Mucosa of descending colon (tissue), 3 donors: Measurements from ENCODE around the gene TFAP2A. TPM values are rescaled to one million over a fixed set of nuclear protein-coding genes. Genes with fewer than 3 reads are reported as not detected.

Source experiments
- ATAC-seq: fragments of 200-7000 bp; cut with Tn5 transposase; one replicate; pipeline ENCODE4 v1.9.1; 2020; ENCODE audit warnings: mild to moderate bottlenecking, moderate library complexity
- DNase-seq, 3 donors: peaks; one replicate each; pipeline ENCODE4 v3.0.0-alpha.2; 2020
- H3K36me3 ChIP-seq: fragments of 200-600 bp; one replicate; pipeline ENCODE4 v1.8.0; 2021; ENCODE audit warnings: low read depth, mild to moderate bottlenecking
- H3K4me1 ChIP-seq: fragments of 200-600 bp; one replicate; pipeline ENCODE4 v1.8.0; 2021; ENCODE audit warnings: low read depth, mild to moderate bottlenecking
- H3K4me3 ChIP-seq: fragments of 200-600 bp; one replicate; pipeline ENCODE4 v1.8.0; 2021; ENCODE audit warnings: mild to moderate bottlenecking
- H3K9me3 ChIP-seq: fragments of 200-600 bp; one replicate; pipeline ENCODE4 v1.8.0; 2021; ENCODE audit warnings: mild to moderate bottlenecking
- intact Hi-C, 2 donors: fragments of 100-400 bp; cut with DNase I in 1 of 2; cut with micrococcal nuclease in 1 of 2; formaldehyde crosslinking; loops; one replicate each; pipeline versions ENCODE4 v1.11.0 to v1.11.1; 2022; cut with DNase I, micrococcal nuclease
- total RNA-seq, 3 donors: library from RNA; stranded (reverse); fragmentation: NEBNext Ultra II Directional in 2 of 3; extraction: Animal tissue kit (Norgen Biotek cat#: 25700) in 2 of 3; gene quantifications; one replicate each; pipeline versions ENCODE4 v1.2.1 to v1.2.4, GENCODE V29; 2021 to 2023
- TF ChIP-seq, protein P1 (sequence below): fragments of 200-600 bp; IDR thresholded peaks from one replicate; pipeline ENCODE4 v1.8.0; 2022; ENCODE audit warnings: antibody characterized with exemption, mild to moderate bottlenecking
- donor health status: DM: no; HTN: no; CAD: no; lungs with moderate emphysema.
- donor health status: DM: no; HTN: no; CAD: no.
- donor health status: DM: no; HTN: yes; CAD: no.

Gene TFAP2A
- total RNA-seq, 3 donors from 2014 or later = 0.09 to 0.98 (median 0.53) TPM

DNA sequence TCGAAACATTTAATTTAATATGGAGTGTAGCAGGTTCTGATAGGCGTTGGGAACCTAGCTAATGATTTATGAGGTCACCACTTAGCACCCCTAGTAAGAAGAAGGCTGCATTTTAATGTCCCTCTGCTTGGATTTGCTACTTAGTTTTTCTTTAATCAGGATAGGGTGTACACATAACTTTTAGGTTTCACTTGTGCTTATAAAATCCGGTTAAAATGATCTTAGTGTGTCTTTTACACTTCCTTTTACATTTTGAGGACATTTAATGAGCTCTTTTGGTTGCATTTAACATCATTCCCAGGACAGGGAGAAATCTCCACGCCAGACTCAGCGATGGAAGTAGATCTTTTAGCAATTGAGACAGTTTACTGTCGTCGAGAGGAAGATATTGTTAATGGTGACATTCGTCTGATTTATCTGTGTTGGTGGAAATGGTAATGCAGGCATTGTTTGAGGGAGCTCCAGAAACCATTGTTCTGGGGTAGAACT, 5.6 kb downstream of the TFAP2A start:
- no peak for DNase-seq
- Histone ChIP-seq H3K4me1 (peaks cover 14% of the 10 kb centered on the region), H3K36me3 (no peaks in the 10 kb centered on the region), H3K9me3 (peaks cover 4% of the 10 kb centered on the region), H3K4me3 (no peak overlapping the region)
- intact Hi-C loops = no loop called here
- TF ChIP-seq, protein P1, sequence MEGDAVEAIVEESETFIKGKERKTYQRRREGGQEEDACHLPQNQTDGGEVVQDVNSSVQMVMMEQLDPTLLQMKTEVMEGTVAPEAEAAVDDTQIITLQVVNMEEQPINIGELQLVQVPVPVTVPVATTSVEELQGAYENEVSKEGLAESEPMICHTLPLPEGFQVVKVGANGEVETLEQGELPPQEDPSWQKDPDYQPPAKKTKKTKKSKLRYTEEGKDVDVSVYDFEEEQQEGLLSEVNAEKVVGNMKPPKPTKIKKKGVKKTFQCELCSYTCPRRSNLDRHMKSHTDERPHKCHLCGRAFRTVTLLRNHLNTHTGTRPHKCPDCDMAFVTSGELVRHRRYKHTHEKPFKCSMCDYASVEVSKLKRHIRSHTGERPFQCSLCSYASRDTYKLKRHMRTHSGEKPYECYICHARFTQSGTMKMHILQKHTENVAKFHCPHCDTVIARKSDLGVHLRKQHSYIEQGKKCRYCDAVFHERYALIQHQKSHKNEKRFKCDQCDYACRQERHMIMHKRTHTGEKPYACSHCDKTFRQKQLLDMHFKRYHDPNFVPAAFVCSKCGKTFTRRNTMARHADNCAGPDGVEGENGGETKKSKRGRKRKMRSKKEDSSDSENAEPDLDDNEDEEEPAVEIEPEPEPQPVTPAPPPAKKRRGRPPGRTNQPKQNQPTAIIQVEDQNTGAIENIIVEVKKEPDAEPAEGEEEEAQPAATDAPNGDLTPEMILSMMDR = no peak
- ATAC-seq = no peak

DNA sequence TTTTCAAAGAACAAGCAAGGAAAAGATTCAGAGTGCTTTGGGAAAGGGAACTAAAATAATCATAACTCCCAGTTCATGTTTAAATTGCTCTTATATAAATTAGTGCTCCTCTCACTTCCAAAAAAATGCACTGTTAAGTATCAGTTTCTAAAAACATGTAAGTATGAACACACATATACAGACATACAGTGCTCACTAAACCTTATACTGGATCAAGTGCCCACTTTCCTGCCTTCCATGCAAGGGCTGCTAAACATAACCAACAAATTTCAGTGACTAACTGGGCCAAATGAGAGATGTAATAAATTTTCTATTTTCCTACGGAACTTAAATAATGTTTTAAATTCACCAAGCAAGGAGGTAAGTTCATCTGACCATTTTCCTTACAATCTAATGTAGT, 6.4 kb downstream of the TFAP2A start:
- peaks cover 9% of the 10 kb centered on the region for H3K4me1 ChIP-seq
- peaks cover 4% of the 10 kb centered on the region for H3K9me3 ChIP-seq
- intact Hi-C loops = no loop called here
- TF ChIP-seq, protein P1 = no peak
- H3K4me3 ChIP-seq = no peak overlapping the region
- no peaks in the 10 kb centered on the region for H3K36me3 ChIP-seq
- ATAC-seq (no peak), DNase-seq (no peak)

DNA sequence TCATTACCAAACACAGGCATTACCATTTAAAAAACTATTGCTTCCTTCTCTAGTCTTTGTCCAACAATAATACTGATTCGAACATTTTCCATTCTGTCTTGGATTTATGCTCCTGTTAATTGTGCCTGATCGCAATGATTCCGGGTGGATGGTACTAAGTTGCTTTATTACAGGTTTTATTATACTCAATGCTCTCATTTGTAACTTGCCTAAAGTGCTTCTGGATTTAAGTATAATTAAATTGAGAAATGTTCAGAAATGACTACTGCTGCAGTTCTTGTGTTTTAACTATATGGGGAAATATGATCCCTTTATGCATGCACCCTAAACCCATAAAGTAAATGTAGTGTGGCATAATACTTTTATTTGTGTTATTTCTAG, 7.2 kb downstream of the TFAP2A start:
- DNase-seq (no peak), ATAC-seq (no peak)
- peaks cover 4% of the 10 kb centered on the region for H3K9me3 ChIP-seq
- H3K4me3 ChIP-seq = no peak overlapping the region
- no peaks in the 10 kb centered on the region for H3K36me3 ChIP-seq
- intact Hi-C loops = no loop called here
- peaks cover under 1% of the 10 kb centered on the region for H3K4me1 ChIP-seq
- TF ChIP-seq, protein P1 = no peak

DNA sequence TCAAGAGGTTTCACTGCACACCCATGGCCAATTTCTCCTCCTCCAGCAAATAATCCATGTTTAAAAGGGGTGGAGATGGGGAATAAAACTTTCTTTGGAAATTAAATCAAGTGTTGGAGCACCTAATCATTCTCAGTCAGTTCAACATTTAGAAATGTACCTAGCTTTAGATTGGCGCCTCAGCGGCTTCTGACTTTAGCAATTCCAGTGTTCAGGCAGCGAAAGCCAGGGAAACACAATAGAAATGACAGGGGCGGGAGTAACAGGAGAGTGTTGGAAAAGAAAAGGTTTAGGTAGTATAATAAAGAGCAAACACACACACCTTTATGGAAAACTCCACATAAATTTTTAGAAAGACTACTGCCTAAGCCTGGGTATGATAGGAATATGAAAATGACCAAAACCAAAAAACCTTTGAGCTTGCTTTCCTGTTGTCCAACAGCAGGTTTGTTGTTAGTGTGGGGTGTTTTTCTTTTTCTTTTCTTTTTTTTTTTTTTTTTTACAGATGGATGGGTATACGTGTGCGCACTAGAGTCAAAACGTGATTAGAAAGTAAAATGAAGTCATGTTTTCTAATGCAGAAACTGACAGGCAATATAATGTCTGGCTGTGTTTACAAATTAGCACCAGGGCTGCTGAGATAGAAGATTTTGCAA, 7.7 kb downstream of the TFAP2A start:
- no peaks in the 10 kb centered on the region for H3K36me3 ChIP-seq
- DNase-seq = no peak
- H3K9me3 ChIP-seq = peaks cover 4% of the 10 kb centered on the region
- no peak for ATAC-seq
- H3K4me1 ChIP-seq = no peaks in the 10 kb centered on the region
- TF ChIP-seq, protein P1 = no peak
- no peak overlapping the region for H3K4me3 ChIP-seq
- intact Hi-C loops = no loop called here

DNA sequence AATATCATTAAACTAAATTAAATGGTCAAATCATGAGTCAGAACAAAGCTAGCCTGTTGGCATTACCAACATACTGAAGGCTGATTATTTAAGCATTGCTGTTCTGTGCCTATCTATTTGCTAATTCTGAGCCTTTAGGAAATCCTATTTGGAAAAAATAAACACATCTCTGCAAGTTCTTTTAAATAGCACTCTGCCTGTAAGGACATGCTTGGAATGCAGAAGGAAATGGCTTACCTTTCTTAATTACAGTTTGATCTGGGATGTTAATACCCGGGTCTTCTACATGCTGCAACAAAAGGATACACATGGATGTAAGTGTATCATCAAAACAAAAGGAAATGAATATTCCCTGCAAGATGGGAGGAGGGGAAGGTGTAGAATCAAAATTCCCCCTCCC, 8.3 kb downstream of the TFAP2A start:
- Histone ChIP-seq H3K4me1 (no peaks in the 10 kb centered on the region), H3K4me3 (no peak overlapping the region), H3K9me3 (peaks cover 4% of the 10 kb centered on the region), H3K36me3 (no peaks in the 10 kb centered on the region)
- TF ChIP-seq, protein P1 = no peak
- DNase-seq (no peak), ATAC-seq (no peak)
- intact Hi-C loops = no loop called here
